ENCODE measurements around the gene B9D1. TPM values are rescaled to one million over a fixed set of nuclear protein-coding genes. Genes with fewer than 3 reads are reported as not detected.

B9D1 gene
- total and polyA plus RNA-seq, 2 of the 13 experiments (the other 11 are each of a cell fraction or from before 2014, with no cell fraction given): 27.7 to 31.1 TPM

- in situ Hi-C loops (cut with HindIII; ENCODE audit: extremely low pct_ligation_motif_present, low pct_unique_long_range_greater_than_20kb): loop anchor here (10.0 kb wide), 1 partner anchor 399 kb away; no protein-coding TSS in a partner anchor
These were observed 2.9 kb upstream of the B9D1 start for GRCh38 chr17:19365499-19365817.

More at GRCh38 chr17:19365499-19365817, 2.9 kb upstream of the B9D1 start:
- H3K4me2 ChIP-seq (ENCODE audit: low read depth, low read length): peak overlapping the region; percentile 66
- H3K9ac ChIP-seq (ENCODE audit: insufficient read depth, low read depth, low read length): no peak overlapping the region
- POLR2A ChIA-PET: interaction anchor here (0.8 to 2.3 kb wide), 6 partner anchors 13 to 283 kb away, joined by 3 to 51 read pairs (median 4); partner anchors contain the start of genes ALDH3A2, MAPK7 and MFAP4
- H3K27ac ChIP-seq (ENCODE audit: extremely low read length, insufficient read depth, low read length): peak overlapping the region; percentile 61
- BruUV-seq (replicated peaks): no TSS peak
- WGBS (ENCODE audit: low lambda C conversion rate): 56% methylated on average over 3 of the region's 4 CpGs
- H3K4me1 ChIP-seq (ENCODE audit: insufficient read depth, low read length): peaks cover 86% of the 10 kb centered on the region
- DNase-seq (ENCODE audit: low spot score) (no peak), FAIRE-seq (no peak), ATAC-seq (peak; percentile 7)
- no peak overlapping the region for H2AFZ ChIP-seq (ENCODE audit: low read length)
- no peaks in the 10 kb centered on the region for H3K9me3 ChIP-seq (ENCODE audit: low read length)
- TF ChIP-seq RBAK (CRISPR knock-in tag; IDR thresholded peaks at IDR 0.05): no peak
- TF ChIP-seq, protein P1, sequence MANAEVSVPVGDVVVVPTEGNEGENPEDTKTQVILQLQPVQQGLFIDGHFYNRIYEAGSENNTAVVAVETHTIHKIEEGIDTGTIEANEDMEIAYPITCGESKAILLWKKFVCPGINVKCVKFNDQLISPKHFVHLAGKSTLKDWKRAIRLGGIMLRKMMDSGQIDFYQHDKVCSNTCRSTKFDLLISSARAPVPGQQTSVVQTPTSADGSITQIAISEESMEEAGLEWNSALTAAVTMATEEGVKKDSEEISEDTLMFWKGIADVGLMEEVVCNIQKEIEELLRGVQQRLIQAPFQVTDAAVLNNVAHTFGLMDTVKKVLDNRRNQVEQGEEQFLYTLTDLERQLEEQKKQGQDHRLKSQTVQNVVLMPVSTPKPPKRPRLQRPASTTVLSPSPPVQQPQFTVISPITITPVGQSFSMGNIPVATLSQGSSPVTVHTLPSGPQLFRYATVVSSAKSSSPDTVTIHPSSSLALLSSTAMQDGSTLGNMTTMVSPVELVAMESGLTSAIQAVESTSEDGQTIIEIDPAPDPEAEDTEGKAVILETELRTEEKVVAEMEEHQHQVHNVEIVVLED (CRISPR knock-in tag; IDR thresholded peaks at IDR 0.05; ENCODE audit: borderline replicate concordance): 0 out of 2 replicates have a peak, but pooled peaks have one; percentile 14
- peak; percentile 44; the same call in 1 of the 2 replicates for TF ChIP-seq NRL (CRISPR knock-in tag; IDR thresholded peaks at IDR 0.05; ENCODE audit: borderline replicate concordance)
- no peak for TF ChIP-seq FOXO4 (CRISPR knock-in tag; conservative IDR thresholded peaks at IDR 0.05)
- no peak for TF ChIP-seq TOE1 (CRISPR knock-in tag; IDR thresholded peaks at IDR 0.05)
- TF ChIP-seq ZFP90 (CRISPR knock-in tag; IDR thresholded peaks at IDR 0.05; ENCODE audit: borderline replicate concordance): no peak
- TF ChIP-seq ZNF224 (CRISPR knock-in tag; IDR thresholded peaks at IDR 0.05): 0 out of 2 replicates have a peak, but pooled peaks have one; percentile 54
- peak; percentile 88 for TF ChIP-seq ZNF280B (CRISPR knock-in tag; IDR thresholded peaks at IDR 0.05; ENCODE audit: borderline replicate concordance)
- CTCF ChIA-PET (ENCODE audit: low intra/inter-chr PET ratio, low total read pairs): no interaction called here
- H4K20me1 ChIP-seq (ENCODE audit: insufficient read depth, low read length): no peaks in the 10 kb centered on the region
- H3K27me3 ChIP-seq (ENCODE audit: control insufficient read depth in 1 of 2, insufficient read depth in 2 of 2, low read length in 2 of 2): no peaks in the 10 kb centered on the region
- H3K4me3 ChIP-seq (replicated peaks in 1 of 3; ENCODE audit: insufficient read depth in 1 of 3, low read depth in 2 of 3, low read length in 3 of 3): peak overlapping the region in 1 of 3 experiments; percentile 35; a peak in 2 of 6 replicates
- intact Hi-C loops (cut with micrococcal nuclease; ENCODE audit: unreplicated experiment): loop anchor here (1.0 kb wide), 1 partner anchor 13 kb away; the partner anchor contains the start of gene MAPK7
- peaks cover 7% of the 10 kb centered on the region for H3K79me2 ChIP-seq (ENCODE audit: insufficient read depth, low read length)
- H3K36me3 ChIP-seq (replicated peaks in 1 of 2; ENCODE audit: control insufficient read depth in 1 of 2, insufficient read depth in 2 of 2, low read length in 2 of 2): no peaks in the 10 kb centered on the region
